HG03060 (cell line): Measurements from ENCODE around the gene SNX3.

Source experiments
- ATAC-seq: cut with Tn5 transposase; IDR thresholded peaks from one replicate; pipeline ENCODE4 v1.9.1; 2021; ENCODE audit warnings: low read depth, moderate number of reproducible peaks; ENCODE audit not compliant: unreplicated experiment

SNX3 gene

DNA sequence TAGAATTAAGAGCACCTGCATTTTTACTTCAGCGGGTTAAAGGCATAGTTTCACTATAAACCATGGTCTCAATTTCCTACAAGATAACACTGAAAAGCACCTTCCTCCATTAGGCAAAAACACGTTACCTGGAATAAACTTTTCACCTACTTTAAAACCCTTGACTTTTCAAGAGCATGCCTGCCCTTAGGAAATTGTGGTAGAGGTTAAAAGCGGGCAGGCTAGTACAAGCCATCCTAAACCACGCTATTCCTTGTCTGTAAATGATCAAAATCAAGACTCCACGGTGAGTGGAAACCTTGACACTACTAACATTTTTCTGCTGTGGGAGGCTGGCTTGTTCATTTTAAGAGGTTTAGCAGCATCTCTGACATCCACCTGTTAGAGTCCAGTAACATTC lies 51.1 kb downstream of the SNX3 start:
- ATAC-seq = no peak

DNA sequence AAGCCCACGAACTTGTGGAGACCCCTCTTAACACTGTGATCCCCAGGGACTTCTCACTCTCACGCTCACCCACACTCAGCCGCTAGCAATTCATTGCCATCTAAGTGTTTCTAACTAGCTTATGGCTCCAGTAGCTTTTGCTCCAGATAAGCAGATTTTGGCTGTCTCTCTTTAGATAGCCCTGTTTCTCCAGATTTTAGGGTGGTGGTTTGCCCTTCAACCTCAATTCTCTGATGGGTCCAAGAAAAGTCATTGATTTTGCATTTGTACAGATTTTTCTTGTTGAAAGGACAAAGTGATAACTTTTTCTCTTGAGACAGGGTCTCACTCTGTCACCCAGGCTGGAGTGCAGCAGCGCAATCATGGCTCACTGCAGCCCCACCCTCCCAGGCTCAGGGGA lies 53.8 kb downstream of the SNX3 start:
- no peak for ATAC-seq

DNA sequence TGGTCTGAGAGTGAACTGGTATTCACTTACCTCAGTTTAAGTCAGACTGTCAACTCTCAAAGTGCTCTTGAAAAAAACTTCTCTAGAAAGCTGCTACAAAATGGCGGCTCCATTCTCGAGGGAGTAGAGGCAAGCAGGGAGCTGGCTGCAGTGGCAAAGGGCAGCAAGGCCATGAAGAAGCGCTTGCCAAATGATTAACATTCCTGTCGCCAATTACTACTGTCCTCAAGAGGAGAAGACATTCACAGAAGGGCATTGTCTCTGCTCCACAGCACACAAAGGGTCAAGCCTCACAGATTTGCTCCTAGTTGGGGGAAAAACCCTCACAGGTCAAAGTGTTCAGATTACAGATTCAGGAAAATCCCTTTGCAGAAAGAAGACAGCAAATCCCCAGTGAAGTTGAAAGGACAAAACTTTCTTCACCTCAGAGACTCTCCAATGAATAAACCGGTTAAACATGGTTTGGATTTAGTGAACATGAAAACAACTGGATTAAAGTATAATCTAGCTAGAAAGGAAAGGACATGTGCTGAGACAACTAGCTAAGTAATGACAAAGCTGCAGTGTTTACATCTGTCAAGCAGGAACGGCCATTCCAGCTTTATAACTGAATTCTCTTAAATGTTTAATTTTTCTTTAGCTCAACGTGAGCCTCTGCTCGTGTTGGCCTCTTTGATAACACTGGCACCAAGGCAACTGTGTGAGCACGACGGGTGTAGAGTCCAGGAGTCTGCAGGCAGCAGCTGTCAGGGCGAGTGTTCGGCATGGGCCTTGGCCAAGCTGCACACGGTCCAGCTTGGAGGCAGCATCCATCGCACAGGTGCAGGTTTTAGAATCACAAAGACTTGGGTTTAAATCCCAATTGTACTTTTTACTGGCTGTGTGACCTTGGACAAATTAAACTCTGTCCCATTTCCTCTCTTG lies 57.4 kb downstream of the SNX3 start:
- no peak for ATAC-seq

DNA sequence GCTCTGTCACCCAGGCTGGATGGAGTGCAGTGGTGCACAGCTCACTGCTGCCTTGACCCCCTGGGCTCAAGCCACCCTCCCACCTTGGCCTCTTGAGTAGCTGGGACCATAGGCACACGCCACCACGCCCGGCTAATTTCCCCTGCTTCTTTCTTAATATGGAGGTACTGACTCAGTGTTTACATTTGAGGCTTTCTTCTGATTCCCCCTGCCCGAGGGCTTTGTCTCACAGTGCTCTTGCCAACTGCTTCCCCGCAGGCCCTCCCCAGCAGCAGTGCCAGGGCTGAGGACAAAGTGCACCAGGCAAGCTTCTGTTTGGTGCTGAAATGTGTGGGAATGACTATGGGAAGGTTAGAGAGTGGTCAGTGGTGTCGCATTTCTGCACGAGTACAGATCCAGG lies 60.2 kb downstream of the SNX3 start:
- ATAC-seq = no peak

DNA sequence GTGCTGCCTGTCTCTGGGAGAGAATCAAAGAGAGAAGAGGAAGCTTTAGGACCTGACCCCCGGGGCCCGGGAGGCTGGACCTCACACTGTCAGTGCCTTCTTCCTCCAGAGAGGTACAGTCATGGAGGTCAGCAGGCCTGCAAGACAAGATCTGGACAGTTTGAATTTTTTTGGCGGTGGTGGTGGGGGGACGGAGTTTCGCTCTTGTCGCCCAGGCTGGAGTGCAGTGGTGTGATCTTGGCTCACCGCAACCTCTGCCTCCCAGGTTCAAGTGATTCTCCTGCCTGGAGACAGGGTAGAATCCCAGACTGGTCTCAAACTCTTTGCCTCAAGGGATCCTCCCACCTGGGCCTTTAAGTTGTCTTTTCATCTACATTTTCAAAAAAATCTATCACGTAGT lies 60.7 kb downstream of the SNX3 start:
- no peak for ATAC-seq

DNA sequence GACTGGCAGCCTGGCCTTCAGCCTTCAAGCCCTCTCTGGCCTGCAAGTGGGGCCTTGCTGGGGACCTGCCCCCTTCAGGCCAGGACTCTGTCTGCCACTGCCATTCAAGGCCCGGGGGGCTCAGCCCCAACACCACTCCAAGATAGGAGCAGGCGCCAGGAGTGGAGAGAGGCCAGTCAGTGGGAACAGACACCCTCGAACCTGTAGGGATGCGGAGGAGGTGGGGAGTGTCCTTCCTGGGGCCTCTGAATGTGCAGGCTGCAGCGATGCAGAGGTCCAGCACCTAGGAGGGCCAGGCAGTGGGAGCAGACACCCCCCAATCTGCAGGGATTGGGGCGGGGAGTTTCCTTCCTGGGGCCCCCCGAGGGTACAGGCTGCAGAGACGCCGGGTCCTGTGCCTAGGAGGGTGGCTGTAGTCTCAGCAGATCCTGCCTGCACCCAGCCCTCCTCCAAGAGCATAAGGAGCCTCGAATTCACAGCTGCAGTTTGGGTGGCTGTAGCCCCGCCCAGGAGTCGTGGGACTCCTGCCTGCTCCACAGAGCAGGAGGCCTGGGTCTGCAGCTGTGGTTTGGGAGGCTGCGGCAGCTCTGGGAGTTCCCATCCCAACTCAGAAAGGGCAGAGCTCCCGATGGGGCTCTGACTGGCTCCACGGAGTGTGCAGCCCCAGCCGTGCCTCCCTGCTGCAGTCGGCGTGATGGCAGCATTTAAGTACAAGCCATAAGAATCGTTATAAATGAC lies 61.9 kb downstream of the SNX3 start:
- no peak for ATAC-seq

DNA sequence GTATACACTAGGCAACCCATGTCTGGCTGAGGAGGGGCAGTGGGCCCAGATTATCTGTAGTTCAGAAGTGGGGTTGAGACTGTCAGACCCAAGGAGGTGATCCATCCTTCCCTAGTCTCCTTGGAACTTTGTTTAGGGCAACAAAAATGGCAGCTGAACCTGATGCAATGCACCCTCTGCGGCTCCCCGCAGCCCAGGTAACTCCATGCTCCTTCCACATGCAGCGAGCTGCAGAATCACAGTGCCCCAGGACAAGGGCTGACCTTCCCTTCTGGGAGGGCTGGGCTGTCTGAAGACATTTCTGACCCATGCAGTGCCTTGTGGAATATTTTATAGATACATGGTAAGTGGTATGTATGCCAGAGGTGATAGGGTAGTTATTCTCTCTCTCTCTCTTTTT lies 65.6 kb downstream of the SNX3 start:
- ATAC-seq = no peak

DNA sequence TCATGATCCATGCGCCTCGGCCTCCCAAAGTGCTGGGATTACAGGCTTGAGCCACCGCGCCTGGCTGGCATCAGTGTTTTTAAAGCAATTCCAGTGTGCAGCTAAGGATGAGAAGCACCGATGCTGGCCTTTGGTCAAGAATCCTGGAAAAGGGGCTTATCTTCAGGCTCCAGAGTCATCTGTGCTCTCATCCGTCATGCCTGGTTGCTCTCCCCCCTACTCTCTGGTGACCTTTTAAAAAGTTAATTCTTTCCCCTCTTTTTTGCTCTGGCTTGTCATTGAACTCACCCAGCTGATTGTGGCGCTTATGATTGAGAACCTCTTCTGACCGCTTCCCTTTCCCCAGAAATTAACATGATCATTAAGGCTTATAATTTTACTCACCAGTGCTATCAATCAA lies 66.3 kb downstream of the SNX3 start:
- ATAC-seq = no peak

DNA sequence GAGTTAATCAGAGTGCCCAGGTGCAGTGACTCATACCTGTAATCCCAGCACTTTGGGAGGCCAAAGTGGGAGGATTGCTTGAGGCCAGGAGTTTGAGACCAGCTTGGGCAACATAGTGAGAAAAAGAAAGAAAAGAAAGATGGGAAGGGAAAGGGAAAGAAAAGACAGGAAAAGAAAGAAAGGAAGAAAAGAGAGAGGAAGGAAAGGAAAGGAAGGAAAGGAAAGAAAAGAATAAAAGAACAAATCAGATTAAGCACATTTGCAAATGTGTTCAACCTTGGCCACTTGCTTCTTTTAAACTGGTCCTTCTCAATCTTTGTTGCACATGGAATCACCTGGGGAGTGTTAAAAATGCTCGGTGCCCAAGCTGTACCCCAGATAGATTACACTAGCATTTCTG lies 67.0 kb downstream of the SNX3 start:
- no peak for ATAC-seq

DNA sequence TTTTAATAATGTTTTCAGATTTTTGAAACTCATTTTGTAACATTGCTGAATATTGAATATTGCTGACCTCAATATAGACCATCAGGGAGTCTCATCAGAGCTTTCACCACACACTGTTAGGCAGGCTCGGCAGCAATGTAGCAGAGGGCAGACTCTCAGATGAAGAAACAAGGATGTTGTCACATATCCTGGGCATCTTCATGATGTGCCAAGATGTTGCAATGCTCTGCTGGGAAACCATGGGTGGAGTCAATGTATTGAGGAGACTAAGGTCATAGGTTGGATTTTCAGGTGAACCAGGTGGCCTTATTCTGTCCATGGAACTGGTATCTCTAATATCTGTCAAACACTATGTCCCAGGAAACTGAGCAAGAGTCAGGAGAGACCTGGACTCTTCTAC lies 67.7 kb downstream of the SNX3 start:
- ATAC-seq = no peak

DNA sequence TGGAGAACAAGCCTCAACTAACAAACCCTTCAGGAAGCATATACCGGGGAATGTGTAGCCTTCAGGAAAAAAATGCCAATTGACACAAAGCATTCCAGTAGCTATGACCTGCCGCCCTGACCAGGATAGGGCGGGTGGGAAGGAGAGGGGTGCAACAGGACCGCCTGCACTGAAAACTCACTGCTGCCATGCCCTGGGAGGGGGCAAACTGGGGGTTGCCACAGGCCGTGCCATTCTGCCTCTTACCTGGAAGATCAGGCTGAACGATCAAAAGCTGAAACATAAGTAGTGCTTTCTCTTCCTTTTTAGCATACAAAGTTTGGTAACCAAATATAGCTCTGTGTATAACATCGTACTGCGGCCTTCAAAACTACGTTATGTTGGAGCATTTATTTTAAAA lies 73.3 kb downstream of the SNX3 start:
- no peak for ATAC-seq

DNA sequence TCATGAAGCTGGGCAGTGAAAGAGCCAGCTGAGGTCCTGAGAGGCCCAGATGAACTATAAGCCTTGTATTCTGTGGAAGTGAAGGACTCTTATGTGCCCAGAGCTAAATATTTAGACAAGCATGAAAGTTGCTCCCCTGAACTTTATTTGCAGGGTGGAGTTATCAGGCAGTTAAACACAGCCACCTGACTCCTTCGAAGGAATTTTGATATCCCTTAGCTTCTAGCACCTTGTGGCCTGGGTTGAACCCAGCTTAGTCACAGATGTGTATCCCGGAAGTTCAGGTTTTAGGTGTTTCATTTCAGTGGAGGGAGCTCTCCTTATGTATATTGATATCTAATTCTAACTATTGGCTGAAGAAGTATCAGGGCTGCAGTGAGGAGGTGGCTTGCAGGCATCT lies 74.6 kb downstream of the SNX3 start:
- ATAC-seq = no peak

DNA sequence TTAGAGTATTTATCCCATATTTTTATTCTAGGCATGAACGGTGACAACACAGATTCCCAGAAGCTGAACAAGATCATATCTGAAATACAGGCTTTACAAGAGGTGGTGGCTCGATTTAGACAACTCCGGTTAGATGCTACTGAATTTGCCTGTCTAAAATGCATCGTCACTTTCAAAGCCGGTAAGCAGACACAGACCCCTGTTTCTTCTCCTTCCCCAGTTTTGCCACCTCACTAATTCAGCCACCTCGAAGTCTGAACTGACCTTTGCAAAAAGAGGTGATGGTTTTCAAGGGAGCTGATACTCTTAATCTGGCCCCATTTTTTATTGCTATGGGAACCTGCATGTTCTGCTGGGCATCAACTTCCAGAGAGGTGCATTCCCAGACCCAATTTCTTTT lies 80.1 kb downstream of the SNX3 start:
- ATAC-seq = no peak

DNA sequence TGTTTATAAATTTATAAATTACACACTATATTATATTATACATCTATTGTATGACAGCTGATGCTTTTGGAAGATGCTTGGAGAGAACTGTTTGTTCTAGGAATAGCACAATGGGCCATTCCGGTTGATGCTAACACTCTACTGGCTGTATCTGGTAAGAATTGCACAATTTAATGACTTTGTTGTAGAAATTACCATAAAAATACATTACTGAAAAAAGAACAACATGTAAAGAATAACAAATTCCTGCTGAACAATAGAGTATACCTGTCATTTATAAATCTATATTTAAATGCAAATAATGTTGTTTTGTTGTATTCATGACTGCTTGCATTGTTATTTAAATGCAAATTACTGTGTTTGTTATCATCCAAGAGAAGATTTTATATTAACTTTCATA lies 80.6 kb downstream of the SNX3 start:
- no peak for ATAC-seq

DNA sequence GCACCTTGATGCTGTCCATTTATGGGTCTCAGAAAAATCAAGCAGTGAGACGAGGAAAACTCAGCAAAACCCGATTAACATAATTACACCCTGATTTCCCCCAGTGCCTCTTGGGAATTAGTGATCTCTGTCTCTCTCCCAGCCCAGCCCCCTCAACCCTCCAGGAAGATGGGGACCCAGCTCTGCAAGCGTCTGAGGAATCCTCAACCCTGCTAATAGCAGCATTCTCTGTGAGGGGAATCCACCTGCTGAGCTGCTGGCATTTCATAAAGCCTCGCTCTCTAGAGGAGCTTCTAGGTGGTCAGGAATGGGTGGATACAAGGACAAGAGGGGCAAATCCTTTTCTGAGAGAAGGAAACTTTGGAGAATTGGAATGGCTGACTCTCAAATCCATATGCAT lies 81.1 kb downstream of the SNX3 start:
- ATAC-seq = no peak

DNA sequence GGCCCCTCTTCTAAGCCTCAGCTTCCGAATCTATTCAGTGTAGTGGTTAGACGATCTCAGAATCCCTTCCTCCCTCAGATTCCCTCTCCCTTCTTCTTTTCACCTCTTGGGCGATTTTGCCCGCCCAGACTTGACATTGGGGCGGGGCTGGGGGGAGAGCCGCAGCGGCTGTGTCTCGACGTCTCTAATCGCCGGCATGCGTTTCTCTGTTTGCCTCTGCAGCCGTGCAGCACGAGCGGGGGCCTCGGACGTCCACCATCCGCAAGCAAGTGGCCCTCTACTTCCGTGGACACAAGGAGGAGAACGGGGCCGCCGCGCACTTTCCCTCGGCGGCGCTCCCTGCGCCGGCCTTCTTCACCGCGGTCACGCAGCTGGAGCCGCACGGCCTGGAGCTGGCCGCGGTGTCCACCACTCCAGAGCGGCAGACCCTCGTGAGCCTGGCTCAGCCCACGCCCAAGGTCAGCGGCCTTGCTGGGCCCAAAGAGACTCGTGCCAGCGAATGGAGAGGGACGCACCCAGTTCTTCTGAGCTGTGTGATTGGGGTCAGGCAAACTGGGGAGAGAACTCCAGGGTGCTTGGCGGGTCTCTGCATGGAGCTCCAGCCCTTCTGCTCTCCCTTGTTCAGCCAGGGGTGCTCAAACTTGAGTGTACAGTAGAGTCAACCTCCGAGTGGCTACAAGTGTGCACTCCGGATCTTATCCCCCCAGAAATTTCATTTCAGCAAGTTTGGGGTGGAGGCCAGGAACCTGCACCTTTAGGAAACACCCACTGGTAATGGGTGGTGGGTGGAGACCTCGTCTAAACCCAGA lies 84.4 kb downstream of the SNX3 start:
- ATAC-seq = no peak

DNA sequence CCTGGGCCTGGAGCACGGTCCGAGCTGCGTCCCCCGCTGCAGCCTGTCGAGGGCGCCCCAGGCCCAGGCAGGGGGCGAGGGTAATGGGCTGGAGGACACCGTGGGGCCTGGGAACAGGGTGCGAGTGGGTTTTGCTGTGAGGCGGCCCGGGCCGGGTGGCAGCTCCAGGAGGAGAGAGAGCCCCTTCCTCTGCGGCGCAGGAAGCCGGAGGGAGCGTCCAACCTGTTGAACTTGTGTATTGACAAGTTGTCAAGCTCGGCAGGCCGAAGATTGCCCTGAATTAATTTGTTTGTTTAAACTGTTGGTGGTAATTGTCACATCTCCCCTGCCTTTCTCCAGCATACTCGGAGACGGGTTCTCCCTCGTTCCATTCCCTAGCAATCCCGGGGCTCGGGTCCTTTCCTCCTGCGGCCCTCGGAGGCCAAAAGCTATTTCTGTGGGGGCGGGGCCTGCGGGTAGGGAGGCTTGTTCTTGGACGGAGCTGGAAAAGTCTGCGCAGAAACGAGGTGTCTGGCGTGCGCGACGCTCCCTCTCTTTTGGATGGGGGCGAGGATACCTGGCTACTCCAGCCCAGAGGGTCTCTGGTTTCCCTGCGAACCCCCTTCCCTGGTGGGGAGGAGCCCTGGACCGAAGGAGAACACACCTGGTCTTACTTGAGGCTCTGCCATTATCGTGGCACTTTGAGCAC lies 85.1 kb downstream of the SNX3 start:
- ATAC-seq = no peak

DNA sequence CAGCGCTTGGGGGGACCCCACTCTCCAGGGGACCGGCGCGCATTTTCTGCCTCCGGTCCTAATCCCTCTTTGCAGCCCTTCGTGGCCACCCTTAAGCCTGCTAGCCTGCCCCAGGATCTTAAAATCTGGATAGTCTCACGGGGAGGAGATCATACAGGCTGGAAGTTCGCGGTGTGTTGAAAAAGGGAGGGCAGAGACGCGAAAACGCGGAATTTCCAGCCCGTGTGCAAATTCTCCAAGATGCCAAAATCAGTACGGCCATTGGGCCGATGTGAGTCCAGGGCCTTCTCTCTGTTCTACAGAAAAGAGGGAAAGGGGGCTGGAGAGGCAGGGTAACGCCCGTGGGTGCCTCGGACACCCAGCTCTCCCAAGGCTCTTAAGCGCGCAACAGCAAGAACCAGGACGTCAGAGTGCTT lies 85.7 kb downstream of the SNX3 start:
- no peak for ATAC-seq

DNA sequence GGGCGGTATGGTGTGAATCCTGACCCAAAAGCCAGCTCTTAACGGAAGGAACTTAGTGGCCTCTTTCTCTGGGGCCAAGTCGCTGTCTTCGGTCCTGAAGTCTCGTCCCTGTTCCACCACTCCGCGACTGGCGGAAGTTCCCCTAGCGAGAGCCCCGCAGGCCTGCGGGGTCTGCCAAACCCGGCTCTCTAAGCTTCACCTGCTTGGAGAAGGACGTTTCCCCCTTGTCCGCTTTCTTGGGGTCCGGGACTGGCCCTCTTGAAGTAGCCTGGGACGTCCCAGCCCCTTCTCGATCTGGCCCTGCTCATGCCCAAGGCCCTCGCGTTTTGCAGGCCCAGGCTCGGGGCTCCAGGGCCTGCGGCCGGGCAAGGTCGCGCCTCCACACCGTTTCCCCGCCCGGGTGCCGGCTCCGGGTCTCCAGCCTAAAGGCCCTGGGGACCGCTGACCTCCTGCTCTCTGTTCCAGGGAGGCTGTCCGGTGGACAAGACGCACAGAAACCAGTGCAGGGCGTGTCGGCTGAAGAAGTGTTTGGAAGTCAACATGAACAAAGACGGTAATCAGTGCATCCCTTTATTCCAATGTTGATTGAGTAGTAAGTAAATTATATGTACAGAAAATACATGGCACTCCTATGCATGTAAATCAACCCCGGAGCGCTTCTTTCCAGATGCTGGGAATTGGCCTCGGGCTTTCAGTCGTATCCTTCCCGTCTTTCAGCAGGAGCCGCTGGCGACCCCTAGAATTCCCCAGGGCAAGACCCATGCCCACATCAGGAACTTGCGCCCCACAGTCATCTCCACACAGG lies 86.3 kb downstream of the SNX3 start:
- ATAC-seq = no peak
